Limb (tissue), 2 donors: ENCODE data around the gene CAMK2A.

ENCODE experiments used
- DNase-seq, 2 donors: peaks; one replicate each; pipeline ENCODE4 v3.0.0-alpha.2; 2016; ENCODE audit errors: extremely low spot score in 2 of 2

Gene CAMK2A

DNA sequence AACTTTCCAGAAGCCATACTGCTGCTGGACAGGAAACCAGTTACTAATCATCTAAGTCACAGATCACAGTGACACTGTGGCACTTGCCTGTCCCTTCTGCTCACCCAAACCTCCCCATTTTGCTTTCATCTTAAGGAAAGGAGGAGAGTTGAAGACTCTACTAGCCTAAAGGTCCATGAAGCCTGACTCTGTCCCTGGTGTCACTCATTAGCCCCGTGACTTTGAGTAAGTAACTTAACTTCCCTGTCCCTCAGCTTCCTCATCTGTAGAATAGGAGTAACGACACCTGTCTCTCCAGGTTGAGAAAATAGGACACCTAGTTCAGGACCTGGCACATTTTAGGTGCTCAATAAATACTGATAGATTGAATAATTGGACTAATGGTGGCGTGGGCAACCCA lies 100.2 kb downstream of the CAMK2A start:
- DNase-seq = no peak

DNA sequence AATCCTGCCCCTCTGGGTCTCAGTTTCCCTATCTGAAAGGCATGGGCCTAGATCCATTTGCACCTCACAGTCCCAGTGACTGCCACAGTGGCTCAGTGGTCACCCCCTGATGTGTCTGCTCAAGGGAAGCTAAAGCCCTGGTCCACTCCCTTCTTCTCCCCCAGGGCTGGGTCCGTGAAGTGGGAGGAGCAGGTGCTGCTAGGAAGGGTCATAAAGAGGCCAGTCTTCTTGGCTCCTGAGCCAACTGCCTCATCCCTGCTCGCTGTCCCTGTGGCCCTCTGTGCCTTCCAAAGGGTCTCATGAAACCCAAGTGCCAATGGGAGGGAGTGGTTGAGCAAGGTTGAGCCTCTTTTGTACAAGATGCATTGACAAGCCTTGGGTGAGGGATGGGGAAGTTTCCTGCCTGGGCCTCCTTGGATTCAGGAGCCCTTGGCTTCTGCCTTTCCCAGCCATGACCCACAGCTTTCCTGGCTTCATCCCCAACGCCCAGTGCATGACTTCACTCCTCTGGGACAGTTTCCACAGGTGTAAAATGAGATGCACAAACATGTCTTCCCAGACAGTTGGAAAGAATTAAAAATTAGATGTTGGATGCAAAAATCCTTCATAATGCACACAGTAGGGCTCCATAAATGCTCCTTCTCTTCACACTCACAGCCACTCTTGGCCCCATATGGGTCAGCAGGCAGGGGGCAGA lies 101.3 kb downstream of the CAMK2A start:
- no peak for DNase-seq

DNA sequence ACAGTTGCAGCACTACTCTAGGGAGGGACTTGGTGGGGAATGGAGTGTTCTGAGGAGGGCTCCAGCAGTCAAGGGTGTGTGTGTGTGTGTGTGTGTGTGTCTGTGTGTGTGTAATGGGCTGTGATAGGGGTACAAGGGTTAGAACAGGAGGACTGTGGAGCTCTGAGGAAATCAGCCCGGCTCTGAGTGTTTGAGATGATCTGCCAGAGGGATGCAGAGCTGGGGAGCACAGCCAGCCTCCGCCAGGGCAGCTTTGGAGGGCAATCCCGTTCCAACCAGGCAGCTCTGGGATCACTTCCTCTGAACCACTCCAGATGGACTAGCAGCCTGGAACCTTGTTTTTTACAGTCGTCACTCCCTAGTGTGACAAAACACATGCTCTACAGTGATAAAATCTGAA lies 102.7 kb downstream of the CAMK2A start:
- DNase-seq = no peak

DNA sequence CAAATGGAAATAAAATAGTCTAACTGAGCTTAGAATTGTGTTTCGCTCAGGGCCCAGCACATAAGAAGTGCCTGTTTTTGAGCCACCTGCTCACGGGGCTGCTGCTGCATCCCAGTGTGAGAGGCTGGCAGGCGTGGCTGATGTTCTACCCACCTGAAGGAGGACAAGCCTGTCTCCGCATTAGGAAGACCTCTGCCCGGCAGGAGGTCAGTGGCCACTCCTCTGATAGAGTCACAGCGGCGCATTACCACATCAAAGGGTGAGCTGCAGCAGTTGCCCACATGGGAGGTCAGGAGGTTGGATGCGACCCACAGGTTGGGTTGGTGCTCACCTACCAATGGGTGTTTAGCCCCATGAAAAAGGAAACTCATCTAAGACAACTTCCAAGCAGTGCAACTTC lies 103.4 kb downstream of the CAMK2A start:
- no peak for DNase-seq

DNA sequence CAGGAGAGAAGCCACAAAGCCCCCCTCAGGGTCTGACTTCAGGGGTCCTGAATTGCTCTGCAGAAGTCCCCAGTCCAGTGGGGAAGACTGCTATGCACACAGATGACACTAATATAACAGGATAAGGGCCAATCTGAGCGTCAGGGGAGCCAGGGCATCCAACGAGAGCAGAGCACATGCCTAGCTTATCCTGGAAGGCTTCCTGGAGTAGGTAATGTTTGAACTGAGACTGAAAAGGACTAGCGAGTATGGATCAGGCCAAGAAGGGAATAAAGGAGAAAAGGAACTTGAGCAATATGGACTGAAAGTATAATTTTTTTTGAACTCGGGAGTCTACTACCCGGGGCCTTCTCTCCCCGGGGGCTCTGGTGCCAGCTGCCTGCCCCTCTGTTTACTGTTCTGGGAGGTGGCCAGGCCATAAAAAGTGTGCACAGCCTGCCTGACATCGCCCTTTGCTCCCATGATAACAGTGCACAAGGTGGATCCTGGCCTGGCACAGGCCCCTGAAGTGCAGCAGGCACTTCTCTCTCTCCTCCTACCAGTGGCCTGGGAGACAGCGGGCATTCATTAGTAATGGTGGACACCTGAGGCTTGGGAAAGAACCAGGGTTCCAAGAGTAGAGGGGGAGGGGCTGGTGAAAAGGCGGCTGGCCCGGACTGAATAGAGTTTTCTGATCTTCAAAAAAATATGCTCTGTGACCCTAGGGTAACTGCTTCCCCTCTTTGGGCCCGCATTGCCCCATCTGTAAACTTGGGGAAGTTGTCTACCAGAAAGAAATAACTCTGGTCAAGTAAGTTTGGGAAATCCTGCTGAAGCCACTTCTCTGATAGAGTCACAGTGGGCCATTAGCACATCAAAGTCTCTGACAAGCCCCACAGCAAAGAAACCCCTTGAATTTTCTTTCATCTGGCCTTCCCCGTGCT lies 104.3 kb downstream of the CAMK2A start:
- DNase-seq = no peak

DNA sequence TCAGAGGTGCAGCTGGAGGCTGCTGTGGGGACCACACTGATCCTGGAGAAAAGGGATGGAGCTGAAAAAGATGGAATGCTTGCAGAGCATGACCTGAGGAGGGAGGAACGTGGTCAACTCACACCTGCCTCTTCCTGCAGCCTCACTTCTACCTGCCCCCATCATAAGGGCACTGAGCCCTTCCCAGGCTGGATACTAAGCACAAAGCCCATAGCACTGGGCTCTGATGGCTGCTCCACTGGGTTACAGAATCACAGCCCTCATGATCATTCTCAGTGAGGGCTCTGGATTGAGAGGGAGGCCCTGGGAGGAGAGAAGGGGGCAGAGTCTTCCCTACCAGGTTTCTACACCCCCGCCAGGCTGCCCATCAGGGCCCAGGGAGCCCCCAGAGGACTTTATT lies 105.6 kb downstream of the CAMK2A start:
- DNase-seq = no peak

DNA sequence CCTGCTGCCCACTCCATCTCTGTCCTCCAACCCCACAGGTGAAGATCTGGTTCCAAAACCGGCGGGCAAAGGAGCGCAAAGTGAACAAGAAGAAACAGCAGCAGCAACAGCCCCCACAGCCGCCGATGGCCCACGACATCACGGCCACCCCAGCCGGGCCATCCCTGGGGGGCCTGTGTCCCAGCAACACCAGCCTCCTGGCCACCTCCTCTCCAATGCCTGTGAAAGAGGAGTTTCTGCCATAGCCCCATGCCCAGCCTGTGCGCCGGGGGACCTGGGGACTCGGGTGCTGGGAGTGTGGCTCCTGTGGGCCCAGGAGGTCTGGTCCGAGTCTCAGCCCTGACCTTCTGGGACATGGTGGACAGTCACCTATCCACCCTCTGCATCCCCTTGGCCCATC lies 106.1 kb downstream of the CAMK2A start:
- DNase-seq = no peak

DNA sequence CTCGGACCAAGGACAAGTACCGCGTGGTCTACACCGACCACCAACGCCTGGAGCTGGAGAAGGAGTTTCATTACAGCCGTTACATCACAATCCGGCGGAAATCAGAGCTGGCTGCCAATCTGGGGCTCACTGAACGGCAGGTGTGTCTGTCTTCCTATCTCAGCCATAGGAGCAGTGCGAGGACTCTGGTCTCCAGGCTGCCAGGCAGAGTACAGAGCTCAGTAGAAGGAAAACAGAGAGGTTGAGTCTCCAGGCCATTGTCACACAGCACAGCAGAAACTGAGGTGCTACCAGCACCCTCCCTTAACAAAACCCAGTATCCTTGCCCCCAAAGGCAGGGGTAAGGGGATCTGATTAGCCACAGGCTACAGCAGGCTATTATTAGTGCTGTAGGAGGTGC lies 106.8 kb downstream of the CAMK2A start:
- DNase-seq = no peak

DNA sequence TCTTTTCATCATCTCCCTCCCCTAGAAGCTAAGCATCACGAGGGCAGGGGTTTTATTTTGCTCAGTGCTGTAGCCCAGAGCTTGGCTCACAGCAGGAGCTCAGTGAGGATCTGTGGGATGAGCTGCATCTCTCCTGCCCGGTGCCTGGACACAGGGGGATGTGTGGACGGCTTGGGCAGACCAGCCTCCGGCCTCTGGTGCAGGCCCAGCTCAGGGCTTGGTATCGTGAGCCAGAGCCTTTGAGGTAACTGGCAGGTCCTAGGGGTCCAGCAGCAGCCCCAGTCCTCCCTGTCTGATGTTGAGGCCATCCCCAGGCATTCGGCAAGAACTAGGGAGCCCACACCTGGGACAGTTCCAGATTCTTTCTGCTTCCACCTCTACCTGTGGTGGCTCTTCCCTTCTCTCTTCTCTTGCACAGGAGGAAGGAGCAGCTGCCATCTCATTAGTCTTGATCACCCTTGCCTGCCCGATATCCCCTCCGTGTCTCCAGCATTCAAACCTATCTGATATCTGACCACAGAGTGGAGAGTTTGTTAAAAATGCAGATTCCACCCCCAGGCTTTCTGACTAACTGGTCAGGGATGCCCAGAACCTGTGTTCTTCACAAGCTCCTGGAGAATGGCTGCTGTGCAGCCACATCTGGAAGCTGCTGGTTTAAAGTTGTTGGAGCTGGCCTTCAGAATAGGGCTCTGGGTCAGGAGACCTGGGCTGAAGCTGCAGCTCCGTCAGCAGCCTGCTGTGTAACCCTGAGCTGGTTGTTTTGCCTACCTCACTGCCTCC lies 107.6 kb downstream of the CAMK2A start:
- DNase-seq = no peak

DNA sequence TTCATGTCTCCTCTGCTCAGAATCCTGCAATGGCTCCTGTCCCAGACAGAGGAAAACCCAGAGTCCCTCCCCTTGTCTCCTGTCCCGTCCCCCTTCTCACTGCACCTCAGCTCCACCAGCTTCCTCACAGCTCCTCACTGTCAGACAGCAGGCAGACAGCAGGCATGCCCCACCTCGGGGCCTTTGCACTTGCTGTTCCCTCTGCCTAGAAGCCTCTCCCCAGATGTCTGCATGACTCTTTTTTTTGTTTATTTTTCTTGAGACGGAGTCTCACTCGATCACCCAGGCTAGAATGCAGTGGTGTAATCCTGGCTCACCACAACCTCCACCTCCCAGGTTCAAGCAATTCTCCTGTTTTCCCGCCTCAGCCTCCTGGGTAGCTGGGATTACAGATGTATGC lies 108.5 kb downstream of the CAMK2A start:
- DNase-seq = no peak

DNA sequence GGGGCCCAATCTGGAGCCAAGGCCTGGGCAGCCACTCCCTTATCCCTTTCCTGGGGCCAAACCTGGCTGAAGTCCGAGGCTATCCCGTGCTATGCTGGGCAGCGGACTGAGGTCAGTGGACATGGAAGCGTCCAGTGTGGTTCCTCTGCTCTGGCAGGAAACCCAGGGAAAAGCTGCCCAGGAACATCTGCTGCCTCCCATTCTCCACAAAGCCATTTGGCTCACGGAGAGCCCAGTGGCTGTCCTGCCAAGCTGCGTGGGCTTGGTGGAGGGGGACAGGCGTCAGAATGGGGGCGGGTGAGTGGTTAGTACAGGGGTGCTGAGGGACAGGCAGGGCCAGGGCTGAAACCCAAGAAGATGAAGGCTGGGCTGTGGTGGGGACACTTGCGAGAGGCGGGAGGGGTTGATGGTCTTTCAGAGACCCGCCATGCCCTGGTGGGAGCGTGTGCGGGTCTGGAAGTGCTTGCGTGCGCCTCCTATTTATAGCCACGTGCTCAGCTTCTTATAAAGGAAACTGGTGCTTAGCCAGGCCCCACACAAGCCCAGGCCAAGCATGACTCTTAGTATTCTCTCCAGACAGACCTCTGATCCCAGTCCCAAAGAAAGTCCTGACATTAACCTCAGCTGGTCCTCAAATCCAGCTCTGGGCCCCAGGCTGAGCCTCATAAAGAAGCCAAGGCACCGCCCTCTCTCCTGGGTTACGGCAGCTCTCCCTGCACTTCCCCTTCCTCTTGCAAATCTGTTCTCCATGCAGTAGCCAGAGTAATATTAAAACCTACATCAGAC lies 109.1 kb downstream of the CAMK2A start:
- DNase-seq = peak; percentile 55 to 71

DNA sequence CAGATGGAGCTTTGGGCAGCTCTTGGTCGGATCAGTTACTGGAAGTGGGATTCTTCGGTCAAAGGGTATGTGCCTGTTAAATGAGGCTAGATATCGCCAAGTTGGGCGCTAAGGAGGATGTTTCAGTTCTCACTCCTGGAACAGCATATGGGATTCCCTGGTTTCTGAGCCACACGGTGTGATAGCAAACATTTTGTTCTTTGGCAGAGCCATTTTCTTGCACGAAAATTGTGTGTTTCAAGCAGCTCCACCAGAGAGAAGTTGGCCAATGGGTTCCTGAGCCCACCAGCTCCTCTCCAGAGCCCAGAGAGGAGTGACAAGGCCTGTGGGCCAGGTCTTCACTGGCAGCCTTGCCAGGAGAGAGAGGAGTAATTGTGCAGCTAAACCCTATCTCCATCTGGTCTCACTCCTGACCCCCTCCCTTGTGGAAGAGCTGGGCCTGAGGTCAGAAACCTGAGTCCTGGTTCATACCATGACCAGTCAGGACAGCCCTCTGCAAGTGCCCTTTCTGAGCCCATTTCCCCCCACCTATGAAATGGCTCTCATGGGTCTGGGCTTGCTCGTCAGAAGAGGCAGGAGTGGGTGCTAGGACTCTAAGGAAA lies 110.5 kb downstream of the CAMK2A start:
- DNase-seq = no peak

DNA sequence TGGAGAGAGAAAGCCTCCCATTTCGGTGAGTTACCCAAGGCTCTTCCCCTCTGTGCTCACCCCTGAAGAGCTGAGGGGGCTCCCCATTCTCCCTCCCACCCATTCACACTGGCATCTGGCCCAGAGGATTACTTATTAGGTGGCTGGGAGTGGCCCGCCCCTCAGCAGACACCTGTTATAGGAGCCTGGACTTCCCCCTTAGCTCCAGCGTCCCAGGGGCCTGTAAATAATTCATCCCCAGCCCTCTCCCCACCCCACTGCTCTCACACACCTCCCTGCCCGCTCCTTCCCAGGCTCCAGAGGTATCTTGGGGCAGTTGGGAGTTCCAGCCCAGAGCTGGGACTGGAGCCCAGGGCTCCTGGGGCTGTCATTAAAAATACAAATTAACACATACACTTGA lies 111.3 kb downstream of the CAMK2A start:
- no peak for DNase-seq

DNA sequence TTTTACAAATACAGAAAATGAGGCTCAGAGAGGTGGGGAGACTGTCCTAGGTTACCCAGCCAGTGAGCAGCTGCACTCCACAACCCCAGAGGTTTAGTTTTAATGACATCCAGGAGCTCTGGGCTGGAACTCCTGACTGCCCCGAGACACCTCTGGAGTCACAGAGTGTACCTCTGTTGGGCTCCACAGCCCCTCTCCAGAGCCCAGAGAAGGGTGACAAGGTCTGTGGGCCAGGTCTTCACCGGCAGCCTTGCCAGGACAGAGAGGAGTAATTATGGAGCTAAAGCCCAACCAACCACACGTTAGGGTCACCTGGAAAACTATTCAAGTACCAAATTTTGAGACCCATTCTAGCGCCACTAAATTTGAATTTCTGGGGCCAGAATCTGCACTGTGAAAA lies 111.9 kb downstream of the CAMK2A start:
- DNase-seq = no peak

DNA sequence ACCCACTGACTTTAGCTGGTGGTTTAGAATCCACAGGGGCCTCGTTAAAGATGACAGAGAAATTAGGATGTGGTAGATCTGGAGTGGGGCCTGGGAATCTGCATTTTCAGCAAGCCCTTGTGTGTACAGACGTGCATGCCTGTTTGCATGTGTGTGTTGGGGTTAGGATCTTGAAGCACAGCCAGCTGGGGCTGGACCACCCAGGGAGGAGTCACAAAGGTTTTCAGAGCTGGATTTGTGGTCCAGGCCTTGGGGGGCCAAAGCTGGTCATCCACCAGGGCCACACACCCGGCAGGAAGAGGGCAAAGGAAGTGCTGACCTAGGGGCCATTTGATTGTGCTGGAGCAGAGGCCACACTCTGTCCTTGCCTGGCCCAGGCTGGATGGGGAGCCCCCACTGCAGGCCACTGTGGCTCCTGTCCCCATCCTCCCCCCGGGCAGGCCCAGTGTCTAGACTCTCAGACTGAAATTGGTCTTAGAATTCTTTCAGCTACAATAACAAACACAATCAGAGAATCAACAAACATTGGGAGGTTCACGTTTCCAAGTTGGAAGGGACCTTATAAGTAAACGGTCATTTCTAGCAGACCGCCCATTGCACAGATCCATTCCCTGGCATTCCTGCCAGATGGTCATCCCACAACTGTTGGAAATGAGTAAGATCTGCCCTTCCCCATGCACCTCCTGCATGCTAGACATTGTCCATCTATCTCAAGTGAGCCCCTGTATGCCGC lies 112.7 kb downstream of the CAMK2A start:
- DNase-seq = no peak

DNA sequence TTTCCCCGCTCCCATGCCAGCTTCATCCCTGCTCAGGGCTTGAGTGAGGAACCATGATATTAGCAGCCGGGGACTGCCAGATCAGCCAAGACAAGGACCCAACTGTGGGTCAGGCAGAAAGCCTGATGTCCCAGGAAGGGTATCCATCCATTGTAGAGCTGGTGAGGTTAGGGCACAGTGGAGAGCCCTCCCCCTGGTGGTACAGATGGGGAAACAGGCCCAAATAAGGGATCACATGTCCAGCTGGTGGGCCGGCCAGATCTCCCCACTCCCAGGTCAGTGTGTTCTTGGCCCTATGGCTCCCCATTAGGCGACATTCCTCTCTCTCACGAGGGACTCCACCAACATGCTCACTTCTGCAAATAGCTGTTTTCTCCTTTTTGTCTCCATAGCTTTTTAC lies 114.0 kb downstream of the CAMK2A start:
- DNase-seq = no peak

DNA sequence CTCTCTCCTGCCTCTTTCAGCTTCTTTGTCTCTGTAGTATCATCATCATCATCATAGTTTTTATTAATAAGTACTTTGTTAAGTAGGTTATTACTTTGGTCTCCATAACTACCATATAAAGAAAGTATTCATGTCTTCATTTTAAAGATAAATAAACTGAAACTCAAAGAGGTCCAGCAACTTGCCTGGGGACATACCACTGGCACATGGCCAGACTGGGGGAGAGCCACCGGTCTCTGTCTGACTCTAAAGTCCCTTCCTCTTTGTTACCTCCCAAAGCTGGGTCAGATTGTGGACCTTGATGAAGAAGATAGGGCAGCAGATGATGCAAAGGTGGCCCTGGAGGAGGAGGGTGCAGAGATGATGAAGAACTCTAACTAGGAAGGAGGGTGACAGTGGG lies 114.5 kb downstream of the CAMK2A start:
- DNase-seq = no peak

DNA sequence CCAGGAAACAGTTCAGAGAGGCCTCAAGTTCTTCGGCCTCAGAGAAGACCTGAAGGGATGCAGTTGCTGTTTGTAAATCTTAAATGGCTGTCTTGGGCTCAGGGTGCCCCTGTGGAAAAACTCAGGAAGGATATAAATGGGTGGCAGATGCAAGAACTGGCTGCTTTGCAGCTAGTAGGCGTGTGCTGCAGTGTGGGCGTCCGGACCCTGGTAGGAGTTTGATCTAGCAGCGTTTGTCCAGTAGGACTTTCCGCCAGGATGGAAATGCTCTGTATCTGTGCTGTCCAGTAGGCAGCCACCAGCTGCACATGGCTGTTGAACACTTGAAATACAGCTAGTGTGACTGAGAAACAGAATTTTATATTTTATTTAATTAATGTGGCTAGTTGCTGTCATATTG lies 115.3 kb downstream of the CAMK2A start:
- DNase-seq = no peak

DNA sequence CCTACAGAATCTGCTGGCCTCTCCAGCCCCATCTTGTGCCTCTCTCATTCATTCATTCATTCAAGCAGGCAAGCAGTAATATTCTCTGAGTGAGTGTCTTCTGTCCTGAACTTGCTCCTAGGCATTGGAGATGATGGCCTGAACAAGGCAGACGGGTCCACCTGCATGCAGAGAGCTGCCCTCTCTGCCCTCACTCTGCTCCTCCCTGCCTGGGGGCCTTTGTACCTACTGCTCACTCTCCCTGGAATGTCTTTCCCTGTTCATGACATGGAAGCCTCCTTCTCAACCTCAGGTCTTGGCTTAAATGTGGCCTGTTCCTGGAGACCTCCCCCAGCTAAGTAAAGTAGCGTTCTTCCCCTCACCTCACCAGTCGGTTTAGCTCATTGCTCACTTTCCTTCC lies 116.4 kb downstream of the CAMK2A start:
- DNase-seq = no peak

DNA sequence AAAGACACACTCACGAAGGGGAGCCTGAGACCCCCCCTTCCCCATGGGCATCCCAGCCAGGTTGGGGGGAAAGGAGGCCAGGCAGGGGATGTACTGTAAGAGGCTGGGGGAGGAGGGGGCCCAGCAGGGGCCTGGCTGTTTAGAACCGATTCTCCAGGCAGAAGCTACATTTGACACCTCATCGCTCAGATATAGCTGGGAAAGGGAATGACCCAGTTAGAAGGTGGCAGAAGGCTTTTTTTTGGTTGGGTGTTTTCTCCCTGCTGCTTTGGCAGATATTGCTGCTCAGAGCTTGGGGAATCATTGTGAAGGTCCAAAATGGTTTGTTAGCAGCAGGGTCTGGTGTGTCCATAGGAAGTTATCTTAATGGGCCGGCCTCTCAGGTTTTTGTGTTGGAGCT lies 117.0 kb downstream of the CAMK2A start:
- DNase-seq = no peak
